Keratinocyte (primary cell): ENCODE measurements around the gene PKNOX1.

Experiments used
- CTCF ChIP-seq, 3 experiments: IDR thresholded peaks in 1 of 3; conservative IDR thresholded peaks in 1 of 3; optimal IDR thresholded peaks in 1 of 3; 2 replicates in 2 of 3; 3 replicates in 1 of 3; pipeline versions ENCODE3 to v1.5.1; 2011; ENCODE audit warnings: low read length in 3 of 3, mild to moderate bottlenecking in 3 of 3, moderate library complexity in 2 of 3, control low read depth in 1 of 3, inconsistent platforms in 1 of 3; ENCODE audit not compliant: insufficient read depth in 2 of 3; ENCODE audit errors: extremely low read depth in 1 of 3
- EZH2 ChIP-seq: IDR thresholded peaks from one replicate; pipeline ENCODE4 v1.6.1; 2012; ENCODE audit warnings: inconsistent platforms, mild to moderate bottlenecking, low read length, moderate library complexity

- TF ChIP-seq CTCF (optimal IDR thresholded peaks at IDR 0.05 in 1 of 3, IDR thresholded peaks at IDR 0.05 in 1 of 3, conservative IDR thresholded peaks at IDR 0.05 in 1 of 3; ENCODE audit: extremely low read depth in 1 of 3, insufficient read depth in 2 of 3, low read length in 3 of 3) (no peak), EZH2 (no peak)
Observed at GRCh38 chr21:43029785-43030184, 55.4 kb downstream of the PKNOX1 start.
